Measurements from ENCODE around the gene KRT6A.

GRCh38 chr12:52486166-52487105 lies 6.6 kb downstream of the KRT6A start:
- TF ChIP-seq NFIC (IDR thresholded peaks at IDR 0.05) (no peak), EP300 (IDR thresholded peaks at IDR 0.05; ENCODE audit: borderline replicate concordance) (no peak)
